Measurements from ENCODE around the gene DTWD1.
"Not testable (repeated sequence)": the region's sequence is repeated elsewhere in the genome, so short reads cannot be mapped to it uniquely, and the experiment has no call there.

Gene DTWD1

DNA sequence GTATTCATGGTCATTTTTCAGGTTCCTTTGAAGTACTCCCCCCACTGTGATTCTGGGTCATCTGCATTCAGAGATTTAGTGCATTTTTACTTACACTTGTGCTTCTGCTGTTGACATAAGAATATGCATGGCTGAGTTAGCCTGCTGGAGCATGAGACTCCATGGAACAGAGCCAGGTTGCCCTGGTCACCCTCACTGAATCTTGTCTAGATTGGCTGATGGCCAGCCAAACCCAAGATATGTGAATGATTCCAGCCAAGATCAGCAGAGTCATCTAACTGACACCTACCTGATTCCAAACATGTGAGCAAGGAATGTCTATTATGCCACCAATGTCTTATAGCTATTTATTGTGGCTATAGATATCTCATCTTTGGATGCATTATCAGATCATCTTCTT is 25.1 kb downstream of the DTWD1 start:
- no peak for DNase-seq (ENCODE audit: low read depth)

DNA sequence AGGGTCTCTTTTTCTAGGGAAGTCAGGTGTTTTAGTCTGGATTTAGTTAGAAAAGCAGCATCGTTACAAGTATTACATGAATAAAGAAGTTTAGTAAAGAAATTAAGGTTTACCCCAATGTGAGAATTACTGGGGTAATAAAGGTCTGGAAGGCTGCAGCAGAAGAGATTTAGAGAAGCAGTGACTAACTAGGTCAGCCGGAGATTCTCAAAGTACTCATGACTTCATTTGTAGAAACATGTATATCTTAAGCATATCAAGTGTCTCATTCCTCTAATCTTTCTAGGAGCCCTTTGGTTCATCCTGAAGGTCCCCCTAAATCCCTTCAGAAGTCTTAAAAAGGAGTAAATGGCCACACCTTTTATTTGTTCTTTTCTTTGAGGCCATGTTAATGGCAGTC is 26.0 kb downstream of the DTWD1 start:
- no peak for DNase-seq (ENCODE audit: low read depth)

DNA sequence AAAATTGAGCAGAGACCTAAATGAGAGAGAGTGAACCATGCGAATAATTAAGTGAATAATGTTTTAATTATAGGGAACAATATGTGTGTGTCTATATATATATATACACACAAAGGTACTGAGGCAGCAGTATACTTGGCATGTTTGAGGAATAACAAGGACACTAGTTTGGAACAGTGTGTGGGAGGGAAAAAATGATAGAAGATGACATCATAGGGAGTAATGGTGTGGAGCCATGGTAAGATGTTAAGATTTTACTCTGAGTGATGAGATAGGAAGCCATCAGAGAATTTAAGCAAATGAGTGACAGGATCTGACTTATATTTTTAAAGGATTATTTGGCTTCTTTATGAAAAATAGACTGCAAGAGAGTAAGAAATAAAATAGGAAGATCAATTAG is 29.1 kb downstream of the DTWD1 start:
- no peak for DNase-seq (ENCODE audit: low read depth)

DNA sequence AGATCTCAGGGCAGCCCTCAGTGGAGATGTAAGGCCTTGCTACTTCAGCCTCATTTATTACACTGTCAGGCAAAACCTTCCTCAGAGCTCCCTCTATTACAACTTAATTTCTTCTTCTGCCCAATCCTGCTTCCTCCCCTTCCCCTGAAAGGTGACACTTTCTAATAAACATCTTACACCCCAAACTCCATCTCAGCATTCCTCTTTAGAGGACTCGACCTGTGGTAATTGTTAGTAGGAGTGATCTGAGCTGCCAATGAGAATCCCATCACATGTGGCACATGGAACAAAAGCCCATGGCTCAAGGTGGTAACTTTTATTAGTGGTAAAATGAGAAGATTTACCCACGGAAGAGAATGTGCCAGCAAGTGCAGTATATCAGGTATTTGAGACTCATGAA is 29.8 kb downstream of the DTWD1 start:
- no peak for DNase-seq (ENCODE audit: low read depth)

DNA sequence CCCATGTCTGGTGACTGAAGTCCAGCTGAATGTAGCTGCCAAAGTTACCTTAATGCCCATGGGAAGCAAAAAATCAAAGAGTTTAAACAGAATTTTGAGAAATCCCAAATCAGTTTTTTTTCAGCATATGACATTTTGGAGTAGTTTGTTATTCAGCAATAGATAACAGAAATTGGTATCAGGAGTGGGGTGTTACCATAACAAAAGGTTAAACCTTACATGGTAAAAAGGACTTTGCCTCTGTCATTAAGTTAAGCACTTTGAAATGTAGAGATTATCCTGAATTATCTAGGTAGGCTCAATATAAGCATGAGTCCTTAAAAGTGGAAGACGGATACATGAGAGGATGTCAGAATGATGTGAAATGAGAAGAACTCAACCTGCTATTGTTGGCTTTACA is 32.1 kb downstream of the DTWD1 start:
- no peak for DNase-seq (ENCODE audit: low read depth)

DNA sequence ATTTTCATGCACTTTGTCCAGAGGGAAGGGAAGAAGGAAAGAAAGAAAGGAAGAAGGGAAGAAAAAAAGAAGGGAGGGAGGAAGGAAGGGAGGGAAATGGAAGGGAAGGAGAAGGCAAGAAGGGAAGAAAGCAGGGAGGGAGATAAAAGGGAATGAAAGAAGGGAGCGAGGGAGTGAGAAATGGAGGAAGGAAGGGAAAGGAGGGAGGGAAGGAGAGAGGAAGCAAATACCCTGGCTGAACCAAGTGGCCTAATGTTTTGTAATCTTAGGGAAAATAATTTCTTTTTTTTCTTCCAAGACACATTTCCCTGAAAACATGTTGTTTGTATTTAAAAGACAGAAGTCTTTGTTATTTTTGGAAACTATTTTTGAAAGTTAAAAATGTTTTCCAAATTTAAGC is 35.9 kb downstream of the DTWD1 start:
- DNase-seq (ENCODE audit: low read depth) = no peak

DNA sequence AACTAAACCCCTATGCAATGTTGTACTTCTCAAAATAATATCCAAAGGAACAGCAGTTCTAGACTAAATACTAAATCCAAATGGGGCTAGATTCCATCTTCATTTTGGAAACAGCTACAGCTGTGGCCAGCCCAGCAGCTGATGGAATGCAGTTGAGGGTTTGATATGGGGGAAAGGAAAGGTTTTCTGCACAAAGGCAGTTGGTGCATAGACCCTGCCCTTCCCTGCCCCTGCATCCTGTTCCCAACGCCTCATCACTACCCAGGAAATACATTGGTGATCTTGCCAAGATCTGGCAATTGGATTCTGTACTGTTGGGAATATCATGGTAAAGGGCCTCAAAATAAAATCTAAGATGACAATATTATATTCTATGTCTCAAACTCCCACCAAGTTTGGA is 43.9 kb downstream of the DTWD1 start:
- DNase-seq (ENCODE audit: low read depth) = no peak

DNA sequence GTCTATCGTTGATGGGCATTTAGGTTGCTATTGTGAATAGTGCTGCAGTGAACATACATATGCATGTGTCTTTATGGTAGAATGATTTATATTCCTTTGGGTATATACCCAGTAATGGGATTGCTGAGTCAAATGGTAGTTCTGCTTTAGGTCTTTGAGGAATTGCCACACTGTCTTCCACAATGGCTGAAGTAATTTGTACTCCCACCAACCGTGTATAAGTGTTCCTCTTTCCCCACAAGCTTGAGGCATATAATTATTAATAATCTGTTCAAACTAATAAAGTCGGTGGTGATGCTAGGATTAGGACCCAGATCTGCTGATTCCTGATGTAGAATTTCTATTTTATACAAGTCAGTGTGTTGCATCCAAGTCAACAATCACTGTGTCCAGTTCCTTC is 45.6 kb downstream of the DTWD1 start:
- not testable (repeated sequence) for DNase-seq (ENCODE audit: low read depth)

DNA sequence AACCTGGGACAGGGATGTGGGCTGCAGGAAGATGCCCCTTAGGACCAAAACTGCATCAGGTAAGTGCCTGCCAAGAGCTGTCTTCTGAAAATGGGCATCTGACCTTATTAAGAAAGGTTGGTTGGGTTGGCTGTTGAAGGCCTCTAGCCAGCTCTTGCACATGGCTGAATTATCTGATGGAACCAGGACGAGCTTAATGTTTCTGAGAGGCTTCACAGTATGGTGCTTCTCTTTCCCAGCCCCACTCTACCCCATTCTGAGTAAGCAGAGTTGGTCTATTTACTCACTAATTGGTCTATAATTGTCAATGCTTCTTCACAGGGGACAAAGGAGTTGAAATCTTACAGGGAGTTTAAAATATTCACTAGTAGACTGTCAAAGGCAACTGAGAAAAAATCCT is 48.4 kb downstream of the DTWD1 start:
- no peak for DNase-seq (ENCODE audit: low read depth)

DNA sequence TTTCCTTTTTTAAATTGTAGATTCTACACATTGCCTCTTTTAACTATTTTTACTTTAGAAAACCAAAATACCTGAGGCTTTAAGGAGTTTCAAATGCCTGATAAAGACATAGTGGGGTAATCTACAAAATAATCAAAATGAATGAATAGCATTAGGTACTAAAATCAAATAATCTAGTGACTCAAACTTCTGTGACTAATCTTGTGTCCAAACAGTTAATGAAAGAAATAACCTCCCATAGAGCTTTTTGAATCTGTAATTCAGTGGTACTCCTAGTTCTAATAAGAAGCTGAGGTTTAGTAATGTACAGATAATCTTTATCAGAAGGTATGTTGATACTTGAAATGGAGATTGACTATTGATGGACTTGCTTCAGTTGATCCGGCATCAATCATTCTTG is 53.0 kb downstream of the DTWD1 start:
- no peak for DNase-seq (ENCODE audit: low read depth)

DNA sequence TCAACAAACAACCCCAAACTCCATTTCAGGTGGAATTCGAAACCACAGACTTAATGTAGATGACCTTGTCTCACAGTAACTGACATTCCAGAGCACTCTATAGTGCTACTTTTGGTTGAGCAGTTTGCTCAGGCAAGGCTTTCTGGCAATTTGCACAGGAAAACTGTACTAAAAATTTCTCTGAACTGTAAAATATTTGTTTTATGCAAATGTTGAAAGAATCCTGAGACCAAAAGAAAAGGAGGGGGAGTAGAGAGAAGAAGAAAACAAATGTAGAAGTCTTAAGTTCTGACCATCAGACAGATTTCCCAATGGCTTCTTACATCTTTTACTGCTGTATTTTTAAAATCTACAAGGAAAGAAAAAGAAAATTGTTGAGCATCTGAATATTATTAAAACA is 53.5 kb downstream of the DTWD1 start:
- DNase-seq (ENCODE audit: low read depth) = no peak

DNA sequence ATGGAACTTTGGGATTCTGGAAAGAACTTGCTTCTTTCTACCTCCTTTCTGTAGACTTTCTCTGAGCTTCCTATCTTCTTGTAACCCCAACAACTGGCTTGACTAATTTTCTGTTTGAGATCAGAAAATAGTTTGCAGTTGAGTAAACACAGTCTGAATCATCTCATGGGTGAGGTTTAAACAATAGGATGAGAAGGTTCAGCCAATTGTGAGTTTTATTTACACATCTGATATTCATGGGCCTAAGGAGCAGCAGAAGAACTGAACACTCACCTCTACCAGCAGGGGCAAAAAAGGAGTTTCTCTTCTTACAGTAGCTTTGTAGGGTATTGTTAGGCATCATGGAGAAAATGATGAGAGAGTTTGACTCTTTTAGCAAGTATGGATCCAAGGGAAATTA is 54.2 kb downstream of the DTWD1 start:
- no peak for DNase-seq (ENCODE audit: low read depth)

DNA sequence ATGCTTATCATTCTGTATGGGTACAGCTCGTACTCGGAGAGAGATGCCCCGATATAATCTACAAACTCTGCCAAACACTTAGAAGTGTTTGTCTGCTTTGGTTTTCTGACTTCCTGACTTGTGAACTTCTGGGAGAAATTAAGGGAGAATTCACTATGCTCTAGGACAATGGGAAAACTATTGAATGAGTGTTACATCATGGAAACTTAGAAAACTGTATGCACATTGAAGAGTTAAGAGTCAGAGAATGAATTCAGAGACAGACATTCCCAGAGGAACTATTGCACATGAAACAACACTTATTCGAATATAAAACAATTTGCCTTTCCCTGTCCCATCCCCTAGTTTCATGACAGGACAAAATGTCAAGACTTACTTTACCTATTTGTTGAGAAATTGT is 57.8 kb downstream of the DTWD1 start:
- no peak for DNase-seq (ENCODE audit: low read depth)

DNA sequence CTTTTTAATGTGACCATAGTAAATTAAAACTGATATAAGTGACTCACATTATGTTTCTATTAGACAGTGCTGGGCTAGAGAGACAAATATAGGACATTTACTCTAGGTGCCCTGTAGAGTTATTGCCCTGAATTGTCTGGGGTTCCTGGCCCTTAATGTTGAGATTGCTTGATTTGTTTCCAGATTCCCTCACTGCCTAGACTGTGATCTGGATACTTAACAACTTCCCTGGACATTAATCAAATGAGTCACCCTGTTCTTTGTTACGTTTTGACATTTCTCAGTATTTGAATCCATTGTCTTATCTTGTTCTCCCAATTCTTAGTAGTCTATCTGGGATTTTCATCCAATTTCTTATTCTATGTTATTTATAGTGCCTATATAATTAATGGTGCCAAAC is 65.8 kb downstream of the DTWD1 start:
- DNase-seq (ENCODE audit: low read depth) = no peak

DNA sequence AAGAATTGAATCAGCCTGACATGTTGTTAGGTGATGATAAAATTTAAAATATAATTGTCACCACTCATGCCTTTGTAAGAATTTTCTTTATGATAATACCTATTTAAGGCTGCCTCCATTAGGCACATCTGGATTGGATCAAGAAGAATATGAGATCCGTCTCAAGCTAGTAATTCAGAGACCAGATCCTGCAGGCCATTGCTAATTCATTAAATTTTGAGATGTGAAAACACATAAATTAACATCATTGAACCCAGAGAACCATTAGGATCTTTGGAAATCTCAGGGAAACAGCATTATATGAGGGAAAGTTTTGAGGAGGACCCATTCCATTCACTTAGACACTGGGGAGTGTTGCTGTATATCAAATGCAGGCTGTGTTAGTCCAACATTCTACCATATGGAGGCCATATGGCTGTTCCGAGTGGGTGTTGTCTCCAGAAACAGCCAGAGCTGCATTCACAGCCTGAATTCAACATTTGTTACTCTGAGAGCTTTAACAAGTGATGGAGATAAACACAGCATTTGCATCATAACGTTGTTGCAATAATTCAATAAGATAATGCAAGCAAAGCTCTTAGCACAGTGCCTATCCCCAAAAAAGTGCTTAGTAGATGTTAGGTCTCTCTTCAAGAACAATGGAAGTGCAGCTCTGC is 67.4 kb downstream of the DTWD1 start:
- DNase-seq (ENCODE audit: low read depth) = no peak

DNA sequence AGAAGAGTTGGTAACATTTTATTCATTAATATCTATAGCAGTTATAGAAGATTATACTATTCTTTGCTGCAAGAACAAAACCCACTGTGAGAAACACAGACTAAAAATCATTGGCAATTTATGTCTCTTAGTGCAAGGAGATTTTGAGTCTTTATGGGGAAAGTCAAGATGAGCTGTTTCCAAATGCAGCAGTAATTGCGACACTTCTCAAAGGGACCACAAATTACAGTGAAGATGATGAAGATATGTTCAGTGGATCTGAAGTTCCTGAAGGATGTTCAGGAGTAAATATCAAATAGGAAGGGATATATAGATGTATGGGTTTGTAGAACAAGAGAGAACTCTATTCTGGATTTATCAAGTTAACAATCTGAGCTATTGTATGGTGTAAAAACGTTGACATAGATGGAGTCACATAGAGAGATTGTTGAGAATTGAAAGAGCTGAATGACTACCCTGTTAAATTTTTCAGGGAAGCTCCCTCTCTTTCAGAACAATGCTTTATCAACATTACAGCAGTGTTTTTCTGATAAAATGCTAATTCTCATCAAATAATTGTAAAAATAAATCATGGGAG is 71.8 kb downstream of the DTWD1 start:
- DNase-seq (ENCODE audit: low read depth) = no peak

DNA sequence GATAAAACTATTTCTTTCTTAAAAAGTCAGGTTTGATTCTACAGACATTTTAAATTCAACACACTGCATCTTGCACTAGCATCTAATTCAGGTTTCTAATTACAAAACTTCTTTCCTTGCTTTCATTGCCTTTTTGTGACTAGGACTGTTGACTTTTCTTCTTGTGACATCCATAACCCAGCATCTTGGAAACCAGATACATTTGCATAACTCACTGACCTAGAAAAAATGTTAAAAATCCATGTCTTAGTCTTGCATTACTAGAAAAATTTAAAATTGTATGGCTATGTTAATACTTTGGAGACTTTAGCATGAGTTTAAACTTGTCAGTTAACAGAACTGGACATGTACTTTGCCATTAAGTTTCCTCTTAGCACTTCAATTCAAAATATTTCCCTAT is 72.7 kb downstream of the DTWD1 start:
- DNase-seq (ENCODE audit: low read depth) = no peak

DNA sequence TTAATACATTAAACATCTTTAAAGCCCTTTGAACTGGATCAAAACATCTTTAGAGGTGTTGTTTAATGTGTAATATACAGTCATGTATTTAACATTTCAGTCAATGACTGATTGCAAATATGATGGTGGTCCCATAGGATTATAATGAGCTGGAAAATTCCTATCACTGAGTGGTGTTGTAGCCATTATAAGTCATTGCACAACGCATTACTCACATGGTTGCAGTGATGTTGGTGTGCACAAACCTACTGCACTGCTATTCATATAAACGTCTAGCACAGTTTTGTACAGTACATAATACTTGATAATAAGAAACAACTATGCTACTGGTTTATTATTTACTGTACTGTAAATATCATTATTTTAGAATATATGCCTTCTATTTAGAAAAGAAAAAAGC is 75.6 kb downstream of the DTWD1 start:
- no peak for DNase-seq (ENCODE audit: low read depth)

DNA sequence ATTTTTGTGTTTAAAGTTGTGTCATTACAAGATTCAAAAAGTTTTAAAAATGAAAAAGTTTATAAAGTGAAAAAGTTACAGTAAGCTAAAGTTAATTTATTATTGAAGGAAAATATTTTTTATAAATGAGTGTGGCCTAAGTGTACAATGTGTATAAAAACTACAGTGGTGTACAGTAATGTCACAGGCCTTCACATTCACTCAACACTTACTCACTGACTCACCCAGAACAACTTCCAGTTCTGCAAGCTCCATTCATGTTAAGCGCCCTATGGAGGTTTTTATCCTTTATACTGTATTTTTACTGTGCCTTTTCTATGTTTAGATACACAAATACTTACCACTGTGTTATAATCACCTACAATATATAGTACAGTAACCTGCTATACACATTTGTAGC is 76.3 kb downstream of the DTWD1 start:
- no peak for DNase-seq (ENCODE audit: low read depth)

DNA sequence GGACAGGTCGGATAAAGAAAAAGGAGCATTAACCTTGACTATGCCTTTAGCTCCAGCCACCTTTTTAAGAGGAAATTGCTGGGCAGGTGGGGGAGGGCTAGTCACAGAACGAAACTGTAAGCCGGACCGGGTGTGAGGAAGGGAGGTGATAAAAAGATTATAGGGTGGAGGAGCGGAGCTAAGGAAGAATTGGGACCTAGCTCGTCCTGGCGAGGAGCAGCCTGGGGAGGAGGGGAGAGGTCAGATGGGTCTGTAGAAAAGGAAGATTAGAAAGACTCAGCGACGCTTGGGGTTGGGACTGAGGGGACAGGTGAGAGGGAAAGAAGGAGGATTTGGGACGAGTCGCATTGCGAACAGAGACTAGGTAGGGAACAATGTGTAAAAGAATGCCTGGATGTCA is 82.1 kb downstream of the DTWD1 start:
- not testable (repeated sequence) for DNase-seq (ENCODE audit: low read depth)
